Effector CD8-positive, alpha-beta T cell (primary cell): ENCODE data around the gene UBE2G1.

ENCODE experiments used
- DNase-seq: peaks from one replicate; lab custom pipeline; 2025; lab: John Stamatoyannopoulos, UW

Gene UBE2G1

DNA sequence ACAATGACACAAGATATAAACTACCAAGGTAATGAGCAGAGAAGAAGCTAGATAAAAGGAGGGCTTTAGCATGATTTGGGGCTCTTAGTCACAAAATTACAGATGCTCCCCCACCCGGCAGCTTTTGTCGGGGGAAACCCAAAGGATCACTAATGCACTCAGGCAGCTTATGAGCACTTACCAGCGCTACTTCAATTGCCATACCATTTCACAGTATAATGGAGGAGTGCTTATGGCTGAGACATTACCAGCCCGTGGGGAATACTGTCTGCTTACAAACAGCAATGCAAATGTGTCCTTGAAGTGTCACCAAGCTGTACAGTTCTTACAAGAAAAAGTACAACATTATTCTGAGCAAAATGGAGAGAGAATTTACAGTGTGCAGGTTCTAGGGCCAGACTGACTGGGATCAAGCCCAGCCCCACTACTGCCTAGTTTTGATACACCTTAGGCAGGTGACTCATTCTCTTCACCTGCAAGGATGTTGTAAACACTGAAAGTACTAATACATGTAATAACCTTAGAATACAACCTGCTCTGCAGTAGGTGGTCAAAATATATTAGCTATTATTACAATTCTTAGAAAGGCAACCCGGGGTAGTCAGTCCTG is 119.0 kb downstream of the UBE2G1 start:
- no peak for DNase-seq

DNA sequence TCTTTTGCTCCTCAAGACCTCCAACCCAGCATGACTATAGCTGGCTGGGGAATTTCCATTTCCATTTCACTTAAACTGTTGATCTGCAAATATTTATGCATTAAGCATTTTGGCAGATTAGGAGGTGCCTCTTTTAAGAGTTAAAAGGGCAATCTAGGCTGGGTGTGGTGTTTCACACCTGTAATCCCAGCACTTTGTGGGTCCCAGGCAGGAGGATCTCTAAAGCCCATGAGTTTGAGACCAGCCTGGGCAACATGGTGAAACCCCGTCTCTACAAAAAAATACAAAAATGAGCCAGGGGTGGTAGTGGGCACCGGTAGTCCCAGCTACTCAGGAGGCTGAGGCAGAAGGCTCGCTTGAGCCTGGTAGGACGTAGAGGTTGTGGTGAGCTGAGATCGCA is 119.8 kb downstream of the UBE2G1 start:
- no peak for DNase-seq

DNA sequence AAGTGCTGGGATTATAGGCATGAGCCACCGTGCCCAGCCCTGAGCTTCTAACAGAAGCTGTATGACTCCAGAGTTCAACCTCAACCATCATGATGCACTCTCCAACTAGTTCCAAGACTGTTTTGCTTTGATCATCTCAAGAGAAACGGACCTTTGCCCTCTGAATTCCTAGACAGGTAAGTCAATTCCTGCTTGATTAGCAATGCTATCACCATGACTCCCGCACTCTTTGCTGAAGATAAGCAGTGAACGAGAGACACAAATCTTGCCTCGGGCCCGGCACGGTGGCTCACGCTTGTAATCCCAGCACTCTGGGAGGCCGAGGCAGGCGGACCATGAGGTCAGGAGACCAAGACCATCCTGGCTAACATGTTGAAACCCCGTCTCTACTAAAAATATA is 124.9 kb downstream of the UBE2G1 start:
- no peak for DNase-seq

DNA sequence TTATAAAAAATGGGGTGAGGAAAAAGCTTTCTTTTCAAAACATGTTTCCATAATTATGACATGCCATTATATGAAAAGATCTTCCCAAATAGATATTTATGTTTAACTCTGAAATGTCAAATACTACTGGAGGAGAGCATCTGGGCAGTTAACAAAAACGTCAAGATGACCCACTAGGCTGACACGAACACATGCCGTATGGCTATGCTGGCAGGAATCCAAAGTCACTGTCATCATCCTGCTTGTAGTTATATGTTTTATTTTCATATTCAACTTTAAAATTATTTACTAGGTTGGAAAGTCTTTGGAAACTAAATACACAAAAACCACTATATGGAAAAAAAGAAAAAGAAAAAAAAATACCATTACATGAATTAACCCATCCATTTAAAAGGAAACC is 130.0 kb downstream of the UBE2G1 start:
- no peak for DNase-seq

DNA sequence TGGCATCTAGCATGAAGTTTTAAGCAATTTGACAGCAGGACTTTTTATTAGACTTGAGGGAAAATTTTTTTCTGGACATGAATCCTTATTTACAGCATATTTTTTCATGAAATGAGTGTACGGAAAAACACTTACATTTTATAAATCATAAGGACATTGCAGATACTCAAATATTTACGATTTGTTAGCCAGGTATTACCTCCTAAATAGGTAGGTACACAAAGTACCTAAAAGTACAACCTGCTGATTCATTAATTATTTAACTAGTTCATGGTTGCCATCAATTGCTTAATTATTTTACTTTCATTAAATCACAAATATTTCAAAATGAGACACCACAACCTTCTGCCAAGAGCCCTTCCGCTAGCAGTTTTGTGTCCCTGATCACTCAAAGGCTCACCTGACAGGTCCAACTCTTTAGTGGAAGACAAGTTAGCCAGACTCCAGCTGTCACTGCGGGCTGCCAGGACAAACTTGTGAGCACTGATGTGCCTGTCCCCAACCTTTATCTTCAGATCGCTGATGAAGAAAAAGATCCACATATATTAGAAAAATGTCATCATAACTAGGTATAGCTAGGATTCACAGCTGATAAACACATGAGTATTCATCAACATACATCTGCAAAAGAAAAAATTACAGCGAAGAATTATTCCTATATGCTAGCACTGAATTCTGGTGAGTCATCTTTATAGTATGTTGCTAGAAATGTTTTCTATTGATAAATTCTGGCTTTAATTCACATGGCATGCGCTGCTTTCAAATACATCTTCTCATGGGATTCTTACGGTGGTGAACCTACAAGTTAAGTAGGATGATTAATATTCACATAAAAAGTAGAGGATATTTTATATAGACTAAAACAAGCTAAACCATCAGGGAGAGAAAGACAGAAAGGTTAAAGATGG is 130.8 kb downstream of the UBE2G1 start:
- no peak for DNase-seq

DNA sequence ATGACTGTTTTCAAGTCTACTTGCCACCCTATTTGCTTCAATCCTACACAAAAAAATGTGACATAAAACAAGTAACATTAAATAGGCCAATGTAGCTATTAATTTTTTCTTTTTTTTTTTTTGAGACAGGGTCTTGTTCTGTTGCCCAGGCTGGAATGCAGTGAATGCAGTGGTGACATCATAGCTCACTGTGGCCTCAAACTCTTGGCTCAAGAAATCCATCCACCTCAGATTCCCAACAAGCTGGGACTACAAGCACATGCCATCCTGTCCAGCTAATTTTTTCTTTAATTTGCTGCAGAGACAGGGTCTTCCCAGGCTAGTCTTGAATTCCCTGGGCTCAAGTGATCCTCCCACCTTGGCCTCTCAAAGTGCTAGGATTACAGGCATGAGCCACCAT is 132.1 kb downstream of the UBE2G1 start:
- DNase-seq, result no peak

DNA sequence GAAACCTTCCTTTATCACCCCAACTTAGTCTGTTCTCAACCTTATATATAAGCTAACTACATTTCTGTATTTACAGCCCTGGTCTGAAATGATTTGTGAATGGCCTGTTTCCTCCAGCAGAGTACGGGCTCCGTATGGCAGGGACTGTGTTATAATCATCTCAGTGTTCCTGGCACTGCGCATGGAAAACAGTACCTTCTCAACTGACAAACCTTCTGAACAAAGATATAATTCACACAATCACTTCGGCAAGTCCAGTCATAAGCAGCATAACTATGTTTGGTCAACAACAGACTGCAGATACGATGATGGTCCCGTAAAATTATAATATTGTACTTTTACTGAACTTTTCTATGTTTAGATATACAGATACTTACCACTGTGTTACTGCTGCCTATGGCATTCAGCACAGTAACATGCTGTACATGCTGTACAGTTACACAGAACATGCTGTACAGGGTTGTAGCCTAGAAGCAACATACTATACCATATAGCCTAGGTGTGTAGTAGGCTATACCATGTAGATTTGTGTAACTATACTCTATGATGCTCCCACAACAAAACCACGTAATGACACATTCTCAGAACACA is 132.7 kb downstream of the UBE2G1 start:
- DNase-seq, result no peak

DNA sequence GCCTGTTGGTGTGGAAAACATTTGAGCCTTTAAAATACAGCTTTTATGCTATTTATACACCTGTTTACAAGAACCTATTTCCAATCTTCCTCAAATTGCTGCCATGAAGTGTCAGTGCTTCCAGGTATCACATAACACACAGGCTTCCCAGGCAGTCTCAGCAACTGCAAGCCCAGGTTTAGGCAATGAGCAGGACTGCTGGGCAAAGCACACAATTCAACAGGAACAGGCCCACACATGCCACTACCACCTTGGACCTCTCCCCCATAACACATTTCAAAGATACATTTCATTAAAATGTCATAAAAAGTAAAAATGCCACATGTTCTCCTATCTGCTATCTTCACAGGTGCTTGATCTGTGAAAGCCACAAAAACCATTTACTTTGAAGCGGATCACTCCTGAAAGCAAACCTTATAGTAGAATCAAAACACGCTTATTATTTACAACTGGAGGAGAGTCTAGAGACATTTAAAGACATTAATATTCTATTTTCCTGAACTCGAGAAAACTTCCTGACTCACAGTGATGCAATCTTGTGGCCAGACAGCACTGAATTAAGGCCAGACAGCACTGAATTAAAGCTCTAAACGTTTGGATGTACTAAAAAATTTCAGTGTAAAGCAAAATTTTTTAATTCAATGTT is 134.2 kb downstream of the UBE2G1 start:
- DNase-seq, result no peak

DNA sequence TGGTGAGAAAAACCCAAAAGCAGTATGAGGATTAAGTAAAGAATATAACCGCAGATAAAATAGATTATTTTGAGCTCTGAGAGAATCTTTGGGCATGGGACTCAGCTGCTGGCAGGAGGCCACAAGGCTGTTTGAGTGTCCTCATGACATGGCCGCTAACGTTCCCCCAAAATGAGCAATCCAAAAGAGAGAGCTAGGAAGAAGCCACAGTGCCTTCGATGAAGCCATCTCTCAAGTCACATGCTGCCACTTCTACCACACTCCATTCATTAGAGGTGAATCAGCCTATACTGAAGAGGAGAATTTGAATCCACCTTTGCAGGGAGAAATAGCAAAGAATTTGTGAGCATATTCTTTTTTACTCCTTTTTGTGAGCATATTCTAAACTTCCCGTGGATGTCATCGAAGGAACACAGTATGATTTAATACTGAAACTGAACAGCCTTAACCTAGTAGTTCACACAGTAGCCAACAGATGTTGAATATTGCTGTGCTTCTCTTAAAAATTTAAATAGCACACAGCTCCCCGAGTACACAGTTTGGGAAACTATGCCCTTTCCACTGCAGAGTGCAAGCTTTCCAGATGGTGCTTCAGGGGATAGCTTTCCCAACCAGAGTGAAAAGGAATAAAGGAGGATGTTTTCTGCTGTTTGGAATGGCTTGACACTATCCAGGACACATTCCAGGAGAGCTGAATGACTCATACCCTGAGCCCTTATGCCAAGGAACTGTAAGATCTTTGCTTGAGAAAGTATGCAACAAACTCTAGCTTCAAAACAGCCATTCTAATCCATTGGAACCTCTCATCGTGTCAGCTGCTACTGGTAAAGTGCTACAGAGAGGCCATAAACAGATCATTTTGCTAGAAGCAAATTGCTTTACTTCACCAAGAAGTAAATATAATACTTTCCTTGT is 136.6 kb downstream of the UBE2G1 start:
- DNase-seq, result no peak

DNA sequence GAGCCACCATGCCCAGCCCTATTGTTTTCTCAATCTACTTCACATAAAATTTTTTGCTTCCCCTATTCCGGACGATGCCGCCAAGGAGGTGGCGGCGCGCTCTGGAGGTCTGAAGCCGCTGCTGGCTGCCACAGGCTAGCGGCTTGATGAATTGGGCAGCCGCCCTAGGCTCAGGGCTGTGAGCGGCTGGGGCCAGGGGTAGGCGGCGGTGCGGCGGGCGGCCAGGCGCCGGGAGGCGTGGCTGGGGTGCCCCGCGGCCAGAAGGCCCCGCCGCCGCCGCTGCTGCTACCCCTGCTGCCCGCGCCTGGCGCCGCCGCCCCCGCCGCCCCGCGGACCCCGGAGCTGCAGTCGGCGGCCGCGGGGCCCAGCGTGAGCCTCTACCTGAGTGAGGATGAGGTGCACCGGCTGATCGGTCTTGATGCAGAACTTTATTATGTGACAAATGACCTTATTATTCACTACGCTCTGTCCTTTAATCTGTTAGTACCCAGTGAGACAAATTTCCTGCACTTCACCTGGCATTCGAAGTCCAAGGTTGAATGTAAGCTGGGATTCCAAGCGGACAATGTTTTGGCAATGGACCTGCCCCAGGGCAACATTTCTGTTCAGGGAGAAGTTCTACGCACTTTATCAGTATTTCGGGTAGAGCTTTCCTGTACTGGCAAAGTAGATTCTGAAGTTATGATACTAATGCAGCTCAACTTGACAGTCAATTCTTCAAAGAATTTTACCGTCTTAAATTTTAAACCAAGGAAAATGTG is 144.4 kb downstream of the UBE2G1 start:
- DNase-seq, result no peak

DNA sequence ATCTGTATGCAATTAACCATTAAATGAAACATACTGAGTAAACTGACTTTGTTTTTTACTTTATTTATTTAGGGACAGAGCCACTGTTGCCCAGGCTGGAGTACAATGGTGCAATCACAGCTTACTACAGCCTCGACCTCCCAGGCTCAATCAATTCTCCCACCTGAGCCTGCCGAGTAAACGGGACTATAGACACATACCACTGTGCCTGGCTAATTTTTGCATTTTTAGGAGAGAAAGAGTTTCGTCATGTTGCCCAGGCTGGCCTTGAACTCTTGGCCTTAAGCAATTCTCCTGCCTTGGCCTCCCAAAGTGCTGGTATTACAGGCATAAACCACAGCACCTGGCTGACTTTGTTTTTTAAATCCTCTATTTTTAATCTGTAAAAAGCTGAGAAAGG is 145.3 kb downstream of the UBE2G1 start:
- no peak for DNase-seq

DNA sequence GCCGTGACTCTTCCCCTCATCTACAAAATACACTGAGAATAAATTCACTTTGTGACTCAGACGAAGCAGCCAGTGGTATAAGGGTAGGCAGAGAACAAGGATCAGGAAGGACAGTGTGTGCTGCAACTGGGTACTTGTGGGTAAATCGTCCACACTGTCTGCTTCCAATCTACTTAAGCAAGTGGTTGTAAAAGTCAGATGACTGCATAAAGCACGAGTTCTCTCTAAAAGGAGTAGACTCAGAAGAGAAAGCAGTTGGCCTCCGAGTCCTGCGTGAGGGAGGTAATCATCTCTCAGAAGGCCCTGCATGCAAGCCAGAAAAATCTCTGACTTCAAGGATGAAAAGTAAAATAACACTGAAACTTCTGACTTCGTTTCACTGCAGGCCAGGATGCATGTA is 145.8 kb downstream of the UBE2G1 start:
- no peak for DNase-seq
